Mesothelial cell of epicardium (in vitro differentiated cells): ENCODE measurements around the gene RNU6-1. TPM values are rescaled to one million over a fixed set of nuclear protein-coding genes. Genes with fewer than 3 reads are reported as not detected.

Source experiments
- DNase-seq, 2 experiments: peaks; one replicate each; pipeline ENCODE4 v3.0.0; 2021; ENCODE audit warnings: low spot score in 2 of 2; ENCODE audit not compliant: unreplicated experiment in 2 of 2
- H3K27ac Mint-ChIP-seq: 2 replicates; pipeline ENCODE4 v1.8.0; 2021; ENCODE audit warnings: mixed read lengths
- H3K27me3 Mint-ChIP-seq: 2 replicates; pipeline ENCODE4 v1.8.0; 2021; ENCODE audit warnings: low read depth, mixed read lengths
- H3K36me3 Mint-ChIP-seq: 2 replicates; pipeline ENCODE4 v1.8.0; 2021; ENCODE audit warnings: mixed read lengths
- H3K4me1 Mint-ChIP-seq: 2 replicates; pipeline ENCODE4 v1.8.0; 2021; ENCODE audit warnings: mixed read lengths
- H3K4me3 Mint-ChIP-seq: 2 replicates; pipeline ENCODE4 v1.8.0; 2021; ENCODE audit warnings: mild to moderate bottlenecking, moderate library complexity, mixed read lengths
- H3K9me3 Mint-ChIP-seq: 2 replicates; pipeline ENCODE4 v1.8.0; 2021; ENCODE audit warnings: mixed read lengths
- CTCF ChIP-seq: fragments of 200-600 bp; sonication (generic); IDR thresholded peaks from one replicate; pipeline ENCODE4 v1.5.0; 2021; ENCODE audit warnings: antibody characterized with exemption; ENCODE audit not compliant: unreplicated experiment
- total RNA-seq: library from RNA; stranded (reverse); gene quantifications from 3 replicates; pipeline ENCODE4 v1.2.1, GENCODE V29; 2021

RNU6-1 gene
- total RNA-seq, 1 donor from 2014 or later, result not detected

GRCh38 chr15:67850336-67850735 is 10.5 kb upstream of the RNU6-1 start:
- Mint-ChIP-seq H3K27me3 (no peaks in the 10 kb centered on the region), H3K4me3 (no peak overlapping the region), H3K27ac (peak overlapping the region; percentile 71), H3K36me3 (no peaks in the 10 kb centered on the region), H3K9me3 (no peaks in the 10 kb centered on the region), H3K4me1 (peaks cover 32% of the 10 kb centered on the region)
- no peak for DNase-seq
- TF ChIP-seq CTCF, result no peak

- H3K27me3 Mint-ChIP-seq, result no peaks in the 10 kb centered on the region
- TF ChIP-seq CTCF, result no peak
- no peak overlapping the region for H3K4me3 Mint-ChIP-seq
- H3K27ac Mint-ChIP-seq, result no peak overlapping the region
- no peaks in the 10 kb centered on the region for H3K36me3 Mint-ChIP-seq
- H3K9me3 Mint-ChIP-seq, result no peaks in the 10 kb centered on the region
- H3K4me1 Mint-ChIP-seq, result peaks cover 40% of the 10 kb centered on the region
- no peak for DNase-seq
These were observed 9.7 kb upstream of the RNU6-1 start for GRCh38 chr15:67849538-67849937.

GRCh38 chr15:67845974-67846373 is 6.1 kb upstream of the RNU6-1 start:
- Mint-ChIP-seq H3K27ac (no peak overlapping the region), H3K9me3 (no peaks in the 10 kb centered on the region)

GRCh38 chr15:67843571-67844387 is 3.9 kb upstream of the RNU6-1 start:
- no peak for TF ChIP-seq CTCF
- Mint-ChIP-seq H3K9me3 (no peaks in the 10 kb centered on the region), H3K4me1 (peaks cover 65% of the 10 kb centered on the region), H3K27ac (peak overlapping the region; percentile 97), H3K36me3 (no peaks in the 10 kb centered on the region), H3K4me3 (no peak overlapping the region), H3K27me3 (peaks cover 3% of the 10 kb centered on the region)
- no peak for DNase-seq

More at GRCh38 chr15:67845974-67846373, 6.1 kb upstream of the RNU6-1 start:
- no peak overlapping the region for H3K4me3 Mint-ChIP-seq
- H3K4me1 Mint-ChIP-seq, result peaks cover 68% of the 10 kb centered on the region
- H3K27me3 Mint-ChIP-seq, result no peaks in the 10 kb centered on the region
- H3K36me3 Mint-ChIP-seq, result no peaks in the 10 kb centered on the region
- DNase-seq, result no peak
- no peak for TF ChIP-seq CTCF

- TF ChIP-seq CTCF, result no peak
- peak overlapping the region; percentile 13 for H3K4me3 Mint-ChIP-seq
- H3K9me3 Mint-ChIP-seq, result no peaks in the 10 kb centered on the region
- no peak for DNase-seq
- peaks cover 71% of the 10 kb centered on the region for H3K4me1 Mint-ChIP-seq
- no peaks in the 10 kb centered on the region for H3K36me3 Mint-ChIP-seq
- H3K27me3 Mint-ChIP-seq, result peaks cover 3% of the 10 kb centered on the region
- H3K27ac Mint-ChIP-seq, result peak overlapping the region; percentile 97
These were observed 3.3 kb upstream of the RNU6-1 start for GRCh38 chr15:67843092-67843501.

GRCh38 chr15:67841513-67841762 is 1.6 kb upstream of the RNU6-1 start:
- H3K9me3 Mint-ChIP-seq, result no peaks in the 10 kb centered on the region
- H3K27me3 Mint-ChIP-seq, result peaks cover 11% of the 10 kb centered on the region
- H3K4me3 Mint-ChIP-seq, result peak overlapping the region; percentile 88
- peak overlapping the region; percentile 99 for H3K27ac Mint-ChIP-seq
- no peak for DNase-seq
- TF ChIP-seq CTCF, result no peak
- H3K4me1 Mint-ChIP-seq, result peaks cover 60% of the 10 kb centered on the region
- no peaks in the 10 kb centered on the region for H3K36me3 Mint-ChIP-seq
